Sigmoid colon (tissue), 7 donors: ENCODE data around the gene SLC22A1. TPM values are rescaled to one million over a fixed set of nuclear protein-coding genes. Genes with fewer than 3 reads are reported as not detected.
"Not testable (repeated sequence)": the region's sequence is repeated elsewhere in the genome, so short reads cannot be mapped to it uniquely, and the experiment has no call there.

ENCODE experiments used
- DNase-seq: peaks from one replicate; pipeline ENCODE4 v3.0.0-alpha.2; 2019
- H3K27ac ChIP-seq, 4 donors: fragments of 200-600 bp; sonication (generic); one replicate each; pipeline ENCODE4 v1.5.1; 2016 to 2019; ENCODE audit warnings: mild to moderate bottlenecking in 1 of 4
- H3K27me3 ChIP-seq, 3 donors: fragments of 200-600 bp; sonication (generic); one replicate each; pipeline ENCODE4 v1.5.1; 2019; ENCODE audit warnings: mild to moderate bottlenecking in 1 of 3
- H3K36me3 ChIP-seq, 4 donors: fragments of 200-600 bp; sonication (generic); one replicate each; pipeline ENCODE4 v1.5.1; 2016 to 2019
- H3K4me1 ChIP-seq, 4 donors: fragments of 200-600 bp; sonication (generic); one replicate each; pipeline ENCODE4 v1.5.1; 2017 to 2019
- H3K4me3 ChIP-seq, 4 donors: fragments of 200-600 bp; sonication (generic); one replicate each; pipeline ENCODE4 v1.5.1; 2017 to 2019; ENCODE audit warnings: mild to moderate bottlenecking in 2 of 4, moderate library complexity in 1 of 4
- H3K9me3 ChIP-seq, 4 donors: fragments of 200-600 bp in 3 of 4; sonication (generic) in 3 of 4; one replicate each; pipeline versions ENCODE4 v1.5.1 to v1.6.1; 2013 to 2019
- EP300 ChIP-seq, 4 donors: sonication (generic); formaldehyde crosslinking; IDR thresholded peaks; one replicate each; pipeline ENCODE4 v1.6.1; 2017; ENCODE audit warnings: antibody characterized with exemption in 4 of 4
- POLR2A ChIP-seq, 2 donors: fragments of 450-650 bp; IDR thresholded peaks; one replicate each; pipeline ENCODE4 v1.6.1; 2016; ENCODE audit warnings: antibody characterized with exemption in 2 of 2, mild to moderate bottlenecking in 2 of 2, moderate library complexity in 2 of 2
- POLR2AphosphoS5 ChIP-seq, 4 donors: sonication (generic); formaldehyde crosslinking; IDR thresholded peaks; one replicate each; pipeline ENCODE4 v1.6.1; 2017; ENCODE audit warnings: antibody characterized with exemption in 4 of 4
- WGBS, 2 donors: extraction: QIAGEN DNeasy Blood & Tissue Kit; methylation state at CpG; one replicate each; pipeline ENCODE4 v1.1.7; 2013; 5-methylcytosine and 5-hydroxymethylcytosine counted together
- intact Hi-C: fragments of 100-400 bp; cut with DNase I; formaldehyde crosslinking; loops from one replicate; pipeline ENCODE4 v1.15.1; 2023
- polyA plus RNA-seq, 3 donors: library from polyadenylated mRNA; stranded (reverse); fragments of 200-250 nt; gene quantifications; one replicate each; pipeline ENCODE4 v1.2.3, GENCODE V29; 2013
- total RNA-seq, 4 donors: library from RNA; depleted of rRNA; stranded (reverse); fragments of >200 nt; gene quantifications; one replicate each; pipeline ENCODE4 v1.1.0, GENCODE V29; 2016
- TF ChIP-seq, protein P1 (sequence below), 4 experiments: fragments of 450-650 bp in 3 of 4; fragments of 200-600 bp in 1 of 4; IDR thresholded peaks; one replicate each; pipeline ENCODE4 v1.5.1; 2016 to 2019; ENCODE audit warnings: antibody characterized with exemption in 4 of 4, mild to moderate bottlenecking in 3 of 4, moderate library complexity in 2 of 4
- donor health status: healthy with polysubstance abuse.
- donor health status: Bipolar disorder and iron deficiency.
- donor health status: healthy.

Gene SLC22A1
- total and polyA plus RNA-seq, 7 donors: 0.58 to 1.9 (median 1.0) TPM; not detected in 3

GRCh38 chr6:160110586-160111123 lies 11.0 kb upstream of the SLC22A1 start:
- intact Hi-C loops: no loop called here
- Histone ChIP-seq H3K4me1 (no peaks in the 10 kb centered on the region), H3K27ac (no peak overlapping the region), H3K4me3 (no peak overlapping the region), H3K27me3 (no peaks in the 10 kb centered on the region), H3K36me3 (peaks cover 0 to 13% (median 6%) of the 10 kb centered on the region in 4 donors), H3K9me3 (no peaks in the 10 kb centered on the region)
- no peak for DNase-seq
- TF ChIP-seq EP300 (IDR thresholded peaks at IDR 0.05): no peak
- TF ChIP-seq, protein P1, sequence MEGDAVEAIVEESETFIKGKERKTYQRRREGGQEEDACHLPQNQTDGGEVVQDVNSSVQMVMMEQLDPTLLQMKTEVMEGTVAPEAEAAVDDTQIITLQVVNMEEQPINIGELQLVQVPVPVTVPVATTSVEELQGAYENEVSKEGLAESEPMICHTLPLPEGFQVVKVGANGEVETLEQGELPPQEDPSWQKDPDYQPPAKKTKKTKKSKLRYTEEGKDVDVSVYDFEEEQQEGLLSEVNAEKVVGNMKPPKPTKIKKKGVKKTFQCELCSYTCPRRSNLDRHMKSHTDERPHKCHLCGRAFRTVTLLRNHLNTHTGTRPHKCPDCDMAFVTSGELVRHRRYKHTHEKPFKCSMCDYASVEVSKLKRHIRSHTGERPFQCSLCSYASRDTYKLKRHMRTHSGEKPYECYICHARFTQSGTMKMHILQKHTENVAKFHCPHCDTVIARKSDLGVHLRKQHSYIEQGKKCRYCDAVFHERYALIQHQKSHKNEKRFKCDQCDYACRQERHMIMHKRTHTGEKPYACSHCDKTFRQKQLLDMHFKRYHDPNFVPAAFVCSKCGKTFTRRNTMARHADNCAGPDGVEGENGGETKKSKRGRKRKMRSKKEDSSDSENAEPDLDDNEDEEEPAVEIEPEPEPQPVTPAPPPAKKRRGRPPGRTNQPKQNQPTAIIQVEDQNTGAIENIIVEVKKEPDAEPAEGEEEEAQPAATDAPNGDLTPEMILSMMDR (IDR thresholded peaks at IDR 0.05): no peak
- no peak for TF ChIP-seq POLR2A (IDR thresholded peaks at IDR 0.05)
- TF ChIP-seq POLR2AphosphoS5 (IDR thresholded peaks at IDR 0.05): no peak

DNA sequence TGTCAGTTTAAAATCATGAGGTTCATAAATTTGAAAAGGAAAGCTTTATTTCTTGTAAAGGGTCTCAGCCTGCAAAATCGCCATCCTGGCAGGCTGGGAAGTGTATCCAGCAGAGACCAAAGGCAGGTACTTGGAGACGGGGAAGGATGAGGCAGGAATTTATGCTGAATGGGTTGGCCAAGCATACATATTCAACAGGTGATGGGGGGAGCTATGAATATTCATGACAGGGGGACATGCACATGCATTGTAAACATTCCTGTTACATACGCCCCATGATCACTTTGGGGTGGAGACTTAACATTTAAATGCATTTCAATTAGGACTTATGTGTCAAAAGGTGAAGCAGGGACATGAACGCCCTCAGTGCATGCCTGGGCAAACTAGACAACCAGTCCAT lies 9.8 kb upstream of the SLC22A1 start:
- no peak overlapping the region for H3K4me3 ChIP-seq
- no peak overlapping the region for H3K27ac ChIP-seq
- no peaks in the 10 kb centered on the region for H3K4me1 ChIP-seq
- TF ChIP-seq POLR2A (IDR thresholded peaks at IDR 0.05) (no peak), POLR2AphosphoS5 (IDR thresholded peaks at IDR 0.05) (no peak), EP300 (IDR thresholded peaks at IDR 0.05) (no peak)
- TF ChIP-seq, protein P1 (IDR thresholded peaks at IDR 0.05): no peak
- 85 to 88% methylated on average over 4 of the region's 4 CpGs for WGBS, 2 donors
- H3K36me3 ChIP-seq: peaks cover 0 to 4% (median 4%) of the 10 kb centered on the region in 4 donors
- DNase-seq: no peak
- intact Hi-C loops: no loop called here
- H3K9me3 ChIP-seq: no peaks in the 10 kb centered on the region
- no peaks in the 10 kb centered on the region for H3K27me3 ChIP-seq

GRCh38 chr6:160112628-160113299 lies 8.9 kb upstream of the SLC22A1 start:
- DNase-seq: no peak
- H3K4me1 ChIP-seq: no peaks in the 10 kb centered on the region
- H3K27me3 ChIP-seq: no peaks in the 10 kb centered on the region
- no peak overlapping the region for H3K4me3 ChIP-seq
- 93 to 96% methylated on average over 6 of the region's 6 CpGs for WGBS, 2 donors
- no peak overlapping the region for H3K27ac ChIP-seq
- H3K9me3 ChIP-seq: no peaks in the 10 kb centered on the region
- H3K36me3 ChIP-seq: peaks cover 0 to 4% (median 0%) of the 10 kb centered on the region in 4 donors
- TF ChIP-seq POLR2AphosphoS5 (IDR thresholded peaks at IDR 0.05) (no peak), POLR2A (IDR thresholded peaks at IDR 0.05) (no peak), EP300 (IDR thresholded peaks at IDR 0.05) (no peak)
- TF ChIP-seq, protein P1 (IDR thresholded peaks at IDR 0.05): no peak
- intact Hi-C loops: no loop called here

GRCh38 chr6:160114536-160114935 lies 7.1 kb upstream of the SLC22A1 start:
- H3K27ac ChIP-seq, DNase-seq, H3K9me3 ChIP-seq, H3K4me1 ChIP-seq, H3K36me3 ChIP-seq, H3K4me3 ChIP-seq, H3K27me3 ChIP-seq, intact Hi-C loops: not testable (repeated sequence)
- 97 to 98% methylated on average over 29 of the region's 29 CpGs for WGBS, 2 donors

- Histone ChIP-seq H3K4me3 (no peak overlapping the region), H3K27me3 (no peaks in the 10 kb centered on the region), H3K4me1 (no peaks in the 10 kb centered on the region), H3K27ac (no peak overlapping the region), H3K36me3 (no peaks in the 10 kb centered on the region), H3K9me3 (no peaks in the 10 kb centered on the region)
- WGBS, 2 donors: 93 to 94% methylated on average over 3 of the region's 3 CpGs
- peak; percentile 54 for DNase-seq
- intact Hi-C loops: no loop called here
- TF ChIP-seq EP300 (IDR thresholded peaks at IDR 0.05) (no peak), POLR2AphosphoS5 (IDR thresholded peaks at IDR 0.05) (no peak), POLR2A (IDR thresholded peaks at IDR 0.05) (no peak)
- TF ChIP-seq, protein P1 (IDR thresholded peaks at IDR 0.05): no peak
Observed at GRCh38 chr6:160115421-160115820, 6.2 kb upstream of the SLC22A1 start.
